22Rv1 (cell line): Measurements from ENCODE around the gene MADD.

Experiments used
- CTCF ChIP-seq: fragments of 450-650 bp; IDR thresholded peaks from 2 replicates; pipeline ENCODE4 v1.5.1; 2017; ENCODE audit warnings: mild to moderate bottlenecking
- ZFX ChIP-seq: fragments of 450-650 bp; IDR thresholded peaks from 2 replicates; pipeline ENCODE4 v1.6.1; 2017; ENCODE audit warnings: antibody characterized with exemption, borderline replicate concordance

DNA sequence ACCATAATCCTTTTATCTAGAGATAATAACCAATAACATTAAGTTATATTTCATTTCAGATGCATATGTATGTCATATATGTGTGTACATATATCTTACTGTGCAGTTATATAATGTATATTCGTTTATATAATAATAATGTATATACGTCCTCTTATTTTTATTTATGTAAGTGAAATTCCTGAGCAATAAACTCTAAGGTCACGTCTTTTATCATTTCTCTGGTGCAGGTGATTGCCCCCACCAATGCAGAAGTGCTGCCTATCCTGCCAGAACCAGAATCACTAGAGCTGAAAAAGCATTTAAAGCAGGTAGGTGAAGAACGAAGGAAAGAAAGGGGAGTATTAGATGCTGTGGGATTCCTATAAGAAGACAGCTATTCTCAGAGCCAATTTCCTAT lies 8.8 kb downstream of the MADD start:
- TF ChIP-seq CTCF (no peak), ZFX (no peak)
